IMR-90 (cell line): ENCODE results near the gene GNG7. TPM values are rescaled to one million over a fixed set of nuclear protein-coding genes. Genes with fewer than 3 reads are reported as not detected.

Experiments
- ATAC-seq: fragments of 200-7000 bp; cut with Tn5 transposase; 2 replicates; pipeline ENCODE4 v1.9.1; 2020; ENCODE audit warnings: low read depth, mild to moderate bottlenecking, moderate library complexity
- BruUV-seq: library from RNA; stranded (reverse); fragments of 400-500 nt; replicated peaks from 2 replicates; lab custom pipeline; 2021; lab: Mats Ljungman, UMichigan
- CTCF ChIA-PET: fragments of 300-600 bp; formaldehyde crosslinking; extraction: SDS; loops from one replicate; lab custom pipeline; 2021; ENCODE audit warnings: antibody characterized with exemption; lab: Yijun Ruan, JAX
- POLR2A ChIA-PET: fragments of 300-600 bp; sonication (Branson Sonifier 250); formaldehyde crosslinking; loops from one replicate; lab custom pipeline; 2022; ENCODE audit warnings: antibody characterized with exemption; ENCODE audit not compliant: unreplicated experiment; lab: Charles Lee
- DNase-seq: peaks from one replicate; pipeline ENCODE4 v3.0.0; 2013
- H2AFZ ChIP-seq: replicated peaks from 2 replicates; pipeline ENCODE3; 2013; ENCODE audit warnings: low read length, mild to moderate bottlenecking; ENCODE audit not compliant: poor library complexity
- H2AK5ac ChIP-seq: 2 replicates; pipeline ENCODE4 v1.6.1; 2013; ENCODE audit warnings: low read depth, low read length, inconsistent platforms
- H2AK9ac ChIP-seq: replicated peaks from 2 replicates; pipeline ENCODE3; 2013; ENCODE audit warnings: mild to moderate bottlenecking, low read depth, low read length, moderate library complexity; ENCODE audit not compliant: poor library complexity
- H2BK120ac ChIP-seq: 2 replicates; pipeline ENCODE4 v1.6.1; 2013; ENCODE audit warnings: low read depth, low read length, inconsistent platforms
- H2BK15ac ChIP-seq: 3 replicates; pipeline ENCODE4 v1.6.1; 2013; ENCODE audit warnings: low read depth, low read length, inconsistent platforms
- H2BK20ac ChIP-seq: 2 replicates; pipeline ENCODE4 v1.6.1; 2013; ENCODE audit warnings: low read depth, mild to moderate bottlenecking, inconsistent platforms, low read length, moderate library complexity
- H2BK5ac ChIP-seq: 2 replicates; pipeline ENCODE4 v1.6.1; 2013; ENCODE audit warnings: mild to moderate bottlenecking, low read depth, low read length, inconsistent platforms; ENCODE audit not compliant: poor library complexity, severe bottlenecking
- H3K14ac ChIP-seq: replicated peaks from 2 replicates; pipeline ENCODE4 v1.6.1; 2013; ENCODE audit warnings: low read depth, low read length, inconsistent platforms
- H3K18ac ChIP-seq: 2 replicates; pipeline ENCODE4 v1.6.1; 2013; ENCODE audit warnings: low read depth, low read length, control low read depth
- H3K23ac ChIP-seq: 2 replicates; pipeline ENCODE4 v1.6.1; 2013; ENCODE audit warnings: low read depth, low read length, inconsistent platforms
- H3K27ac ChIP-seq: 2 replicates; pipeline ENCODE4 v1.5.1; 2013; ENCODE audit warnings: mild to moderate bottlenecking, control low read depth, low read length; ENCODE audit not compliant: insufficient read depth
- H3K27me3 ChIP-seq: 2 replicates; pipeline ENCODE4 v1.6.1; 2013; ENCODE audit warnings: low read length; ENCODE audit not compliant: control insufficient read depth, insufficient read depth
- H3K36me3 ChIP-seq: 2 replicates; pipeline ENCODE4 v1.6.1; 2013; ENCODE audit warnings: low read length, mixed read lengths; ENCODE audit not compliant: control insufficient read depth, insufficient read depth
- H3K4ac ChIP-seq: 2 replicates; pipeline ENCODE4 v1.6.1; 2013; ENCODE audit warnings: low read depth, low read length, inconsistent platforms
- H3K4me1 ChIP-seq: 2 replicates; pipeline ENCODE4 v1.6.1; 2013; ENCODE audit warnings: low read length, mixed read lengths; ENCODE audit not compliant: control insufficient read depth, insufficient read depth
- H3K4me2 ChIP-seq: 2 replicates; pipeline ENCODE4 v1.6.1; 2013; ENCODE audit warnings: low read depth, mild to moderate bottlenecking, control low read depth, low read length, moderate library complexity
- H3K4me3 ChIP-seq: 2 replicates; pipeline ENCODE4 v1.5.1; 2013; ENCODE audit warnings: low read depth, mild to moderate bottlenecking, control low read depth, low read length, moderate library complexity; ENCODE audit not compliant: insufficient read depth
- H3K56ac ChIP-seq: 2 replicates; pipeline ENCODE4 v1.6.1; 2013; ENCODE audit warnings: low read length, inconsistent platforms; ENCODE audit not compliant: insufficient read depth; ENCODE audit errors: extremely low read depth
- H3K79me1 ChIP-seq, 2 experiments: 2 replicates each; pipeline ENCODE4 v1.6.1; 2013; ENCODE audit warnings: low read length in 2 of 2, inconsistent platforms in 1 of 2, low read depth in 1 of 2
- H3K9ac ChIP-seq: 2 replicates; pipeline ENCODE4 v1.6.1; 2013; ENCODE audit warnings: low read depth, low read length, control low read depth
- H3K9me1 ChIP-seq: 2 replicates; pipeline ENCODE4 v1.6.1; 2013; ENCODE audit warnings: low read length, inconsistent platforms; ENCODE audit not compliant: insufficient read depth
- H3K9me3 ChIP-seq: 2 replicates; pipeline ENCODE4 v1.6.1; 2013; ENCODE audit warnings: low read length; ENCODE audit not compliant: control insufficient read depth, insufficient read depth
- H4K20me1 ChIP-seq: 2 replicates; pipeline ENCODE4 v1.6.1; 2013; ENCODE audit warnings: low read length, inconsistent platforms; ENCODE audit not compliant: insufficient read depth
- H4K5ac ChIP-seq: 2 replicates; pipeline ENCODE4 v1.6.1; 2013; ENCODE audit warnings: mild to moderate bottlenecking, low read depth, low read length, control low read depth
- H4K8ac ChIP-seq, 2 experiments: 2 replicates each; pipeline ENCODE4 v1.6.1; 2013; ENCODE audit warnings: low read depth in 2 of 2, low read length in 2 of 2, control low read depth in 1 of 2, inconsistent platforms in 1 of 2
- H4K91ac ChIP-seq: 2 replicates; pipeline ENCODE4 v1.6.1; 2013; ENCODE audit warnings: low read depth, low read length, inconsistent platforms; ENCODE audit not compliant: insufficient read depth
- BHLHE40 ChIP-seq: fragments of 150-350 bp; IDR thresholded peaks from 2 replicates; pipeline ENCODE4 v1.6.1; 2016; ENCODE audit warnings: mild to moderate bottlenecking, low read depth, low read length
- FOS ChIP-seq: fragments of 150-350 bp; IDR thresholded peaks from 2 replicates; pipeline ENCODE4 v1.6.1; 2016; ENCODE audit warnings: low read depth, low read length
- MAZ ChIP-seq: IDR thresholded peaks from 2 replicates; pipeline ENCODE4 v1.6.1; 2012; ENCODE audit warnings: low read depth, mild to moderate bottlenecking, low read length, improper control_type of control experiment, moderate library complexity, borderline replicate concordance
- NFE2L2 ChIP-seq: fragments of 150-350 bp; IDR thresholded peaks from 2 replicates; pipeline ENCODE4 v1.6.1; 2016; ENCODE audit warnings: low read depth, mild to moderate bottlenecking, low read length
- RAD21 ChIP-seq: IDR thresholded peaks from 2 replicates; pipeline ENCODE4 v1.6.1; 2012; ENCODE audit warnings: low read length, improper control_type of control experiment
- WGBS, 2 experiments: methylation state at CpG; one replicate each; pipeline versions ENCODE4 v1.1.5 to v1.1.7; 2013; ENCODE audit warnings: missing lambda C conversion rate in 2 of 2; ENCODE audit not compliant: insufficient read length in 1 of 2; ENCODE audit errors: extremely low coverage in 2 of 2; 5-methylcytosine and 5-hydroxymethylcytosine counted together
- dilution Hi-C: fragments of 300-500 bp; cut with HindIII; formaldehyde crosslinking; loops from one replicate; pipeline ENCODE4 v1.14.3; 2018; ENCODE audit warnings: low sequenced_read_pairs; ENCODE audit not compliant: unreplicated experiment
- in situ Hi-C: fragments of 300-500 bp; cut with MboI; formaldehyde crosslinking; loops from 3 replicates; pipeline ENCODE4 v1.14.3; 2019; ENCODE audit warnings: low sequenced_read_pairs, inconsistent platforms, mixed read lengths
- intact Hi-C: fragments of 100-400 bp; cut with micrococcal nuclease; formaldehyde crosslinking; loops from 2 replicates; pipeline ENCODE4 v1.10.0; 2022
- polyA plus RNA-seq, 3 experiments: library from polyadenylated mRNA; depleted of rRNA; stranded (reverse); fragments of >200 nt; gene quantifications; 2 replicates each; pipeline ENCODE4 v1.2.3, GENCODE V29; 2012; ENCODE audit warnings: low replicate concordance in 1 of 3
- total RNA-seq: library from RNA; depleted of rRNA; stranded (reverse); fragments of >200 nt; gene quantifications from 2 replicates; pipeline ENCODE4 v1.2.3, GENCODE V29; 2012
- TF ChIP-seq, protein P1 (sequence below): conservative IDR thresholded peaks from 2 replicates; pipeline ENCODE4 v1.5.1; 2012; ENCODE audit warnings: mild to moderate bottlenecking, low read depth, low read length, improper control_type of control experiment
- TF ChIP-seq, protein P2 (sequence below): fragments of 150-350 bp; IDR thresholded peaks from 2 replicates; pipeline ENCODE4 v1.6.1; 2016; ENCODE audit warnings: low read depth, mild to moderate bottlenecking, low read length, moderate library complexity, borderline replicate concordance

The GNG7 gene
- total and polyA plus RNA-seq, 2 of the 4 experiments (the other 2 are of a cell fraction): under 0.01 to 0.21 TPM

DNA sequence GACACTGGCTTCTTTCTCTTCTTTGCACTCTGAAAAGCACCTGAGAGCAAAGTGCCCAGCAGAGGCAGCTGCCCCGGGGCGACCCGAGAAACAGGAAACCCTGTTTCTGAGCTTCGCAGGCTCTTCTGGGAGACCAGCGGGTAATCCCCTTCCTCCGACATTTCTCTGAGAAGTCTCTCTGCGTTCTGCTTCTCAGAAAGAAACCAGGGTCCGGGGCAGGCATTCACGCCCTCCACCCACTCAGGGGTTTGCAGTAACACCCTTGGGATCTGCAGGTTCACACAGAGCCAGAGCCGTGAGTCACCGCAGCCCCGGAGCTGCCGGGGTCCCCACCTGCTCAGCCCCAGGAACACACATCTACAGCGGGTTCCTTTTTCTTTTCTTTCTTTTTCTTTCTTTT is 140.6 kb downstream of the GNG7 start:
- Histone ChIP-seq H4K91ac (no peak overlapping the region), H4K20me1 (no peaks in the 10 kb centered on the region), H3K9ac (no peak overlapping the region), H3K4ac (no peak overlapping the region), H3K36me3 (no peaks in the 10 kb centered on the region), H4K8ac (no peak overlapping the region), H2AK9ac (no peak overlapping the region), H3K14ac (no peak overlapping the region), H3K79me1 (no peaks in the 10 kb centered on the region), H3K4me1 (no peaks in the 10 kb centered on the region), H4K5ac (no peak overlapping the region), H3K23ac (no peak overlapping the region), H2BK5ac (no peak overlapping the region), H3K4me3 (no peak overlapping the region), H3K9me3 (no peaks in the 10 kb centered on the region), H2BK15ac (no peak overlapping the region), H3K56ac (no peak overlapping the region), H3K27me3 (peaks cover 4% of the 10 kb centered on the region; the same call in 1 of the 2 replicates), H2AFZ (no peak overlapping the region), H3K4me2 (no peak overlapping the region), H3K9me1 (peaks cover 4% of the 10 kb centered on the region), H2AK5ac (no peak overlapping the region), H3K27ac (no peak overlapping the region), H3K18ac (no peak overlapping the region), H2BK120ac (no peak overlapping the region), H2BK20ac (no peak overlapping the region)
- ChIA-PET POLR2A (interaction anchor here (0.9 kb wide), 1 partner anchor 19 kb away, joined by 17 read pairs; no protein-coding TSS in a partner anchor), CTCF (no interaction called here)
- no TSS peak for BruUV-seq
- TF ChIP-seq, protein P1, sequence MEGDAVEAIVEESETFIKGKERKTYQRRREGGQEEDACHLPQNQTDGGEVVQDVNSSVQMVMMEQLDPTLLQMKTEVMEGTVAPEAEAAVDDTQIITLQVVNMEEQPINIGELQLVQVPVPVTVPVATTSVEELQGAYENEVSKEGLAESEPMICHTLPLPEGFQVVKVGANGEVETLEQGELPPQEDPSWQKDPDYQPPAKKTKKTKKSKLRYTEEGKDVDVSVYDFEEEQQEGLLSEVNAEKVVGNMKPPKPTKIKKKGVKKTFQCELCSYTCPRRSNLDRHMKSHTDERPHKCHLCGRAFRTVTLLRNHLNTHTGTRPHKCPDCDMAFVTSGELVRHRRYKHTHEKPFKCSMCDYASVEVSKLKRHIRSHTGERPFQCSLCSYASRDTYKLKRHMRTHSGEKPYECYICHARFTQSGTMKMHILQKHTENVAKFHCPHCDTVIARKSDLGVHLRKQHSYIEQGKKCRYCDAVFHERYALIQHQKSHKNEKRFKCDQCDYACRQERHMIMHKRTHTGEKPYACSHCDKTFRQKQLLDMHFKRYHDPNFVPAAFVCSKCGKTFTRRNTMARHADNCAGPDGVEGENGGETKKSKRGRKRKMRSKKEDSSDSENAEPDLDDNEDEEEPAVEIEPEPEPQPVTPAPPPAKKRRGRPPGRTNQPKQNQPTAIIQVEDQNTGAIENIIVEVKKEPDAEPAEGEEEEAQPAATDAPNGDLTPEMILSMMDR: no peak
- no peak for TF ChIP-seq RAD21
- no peak for TF ChIP-seq NFE2L2
- no peak for TF ChIP-seq BHLHE40
- TF ChIP-seq FOS: no peak
- no peak for TF ChIP-seq MAZ
- TF ChIP-seq, protein P2, sequence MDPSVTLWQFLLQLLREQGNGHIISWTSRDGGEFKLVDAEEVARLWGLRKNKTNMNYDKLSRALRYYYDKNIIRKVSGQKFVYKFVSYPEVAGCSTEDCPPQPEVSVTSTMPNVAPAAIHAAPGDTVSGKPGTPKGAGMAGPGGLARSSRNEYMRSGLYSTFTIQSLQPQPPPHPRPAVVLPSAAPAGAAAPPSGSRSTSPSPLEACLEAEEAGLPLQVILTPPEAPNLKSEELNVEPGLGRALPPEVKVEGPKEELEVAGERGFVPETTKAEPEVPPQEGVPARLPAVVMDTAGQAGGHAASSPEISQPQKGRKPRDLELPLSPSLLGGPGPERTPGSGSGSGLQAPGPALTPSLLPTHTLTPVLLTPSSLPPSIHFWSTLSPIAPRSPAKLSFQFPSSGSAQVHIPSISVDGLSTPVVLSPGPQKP: no peak
- ATAC-seq (no peak), DNase-seq (no peak)
- 40% methylated on average over 1 of the region's 14 CpGs; no CpG with 5 or more reads in 1 of the 2 experiments for WGBS, 2 experiments
- in situ Hi-C loops: no loop called here
- dilution Hi-C loops: no loop called here
- intact Hi-C loops: no loop called here
